ENCODE measurements around the gene TBC1D1.

The TBC1D1 gene, protein sequence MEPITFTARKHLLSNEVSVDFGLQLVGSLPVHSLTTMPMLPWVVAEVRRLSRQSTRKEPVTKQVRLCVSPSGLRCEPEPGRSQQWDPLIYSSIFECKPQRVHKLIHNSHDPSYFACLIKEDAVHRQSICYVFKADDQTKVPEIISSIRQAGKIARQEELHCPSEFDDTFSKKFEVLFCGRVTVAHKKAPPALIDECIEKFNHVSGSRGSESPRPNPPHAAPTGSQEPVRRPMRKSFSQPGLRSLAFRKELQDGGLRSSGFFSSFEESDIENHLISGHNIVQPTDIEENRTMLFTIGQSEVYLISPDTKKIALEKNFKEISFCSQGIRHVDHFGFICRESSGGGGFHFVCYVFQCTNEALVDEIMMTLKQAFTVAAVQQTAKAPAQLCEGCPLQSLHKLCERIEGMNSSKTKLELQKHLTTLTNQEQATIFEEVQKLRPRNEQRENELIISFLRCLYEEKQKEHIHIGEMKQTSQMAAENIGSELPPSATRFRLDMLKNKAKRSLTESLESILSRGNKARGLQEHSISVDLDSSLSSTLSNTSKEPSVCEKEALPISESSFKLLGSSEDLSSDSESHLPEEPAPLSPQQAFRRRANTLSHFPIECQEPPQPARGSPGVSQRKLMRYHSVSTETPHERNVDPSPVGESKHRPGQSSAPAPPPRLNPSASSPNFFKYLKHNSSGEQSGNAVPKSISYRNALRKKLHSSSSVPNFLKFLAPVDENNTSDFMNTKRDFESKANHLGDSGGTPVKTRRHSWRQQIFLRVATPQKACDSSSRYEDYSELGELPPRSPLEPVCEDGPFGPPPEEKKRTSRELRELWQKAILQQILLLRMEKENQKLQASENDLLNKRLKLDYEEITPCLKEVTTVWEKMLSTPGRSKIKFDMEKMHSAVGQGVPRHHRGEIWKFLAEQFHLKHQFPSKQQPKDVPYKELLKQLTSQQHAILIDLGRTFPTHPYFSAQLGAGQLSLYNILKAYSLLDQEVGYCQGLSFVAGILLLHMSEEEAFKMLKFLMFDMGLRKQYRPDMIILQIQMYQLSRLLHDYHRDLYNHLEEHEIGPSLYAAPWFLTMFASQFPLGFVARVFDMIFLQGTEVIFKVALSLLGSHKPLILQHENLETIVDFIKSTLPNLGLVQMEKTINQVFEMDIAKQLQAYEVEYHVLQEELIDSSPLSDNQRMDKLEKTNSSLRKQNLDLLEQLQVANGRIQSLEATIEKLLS (N-terminal part only)

DNA sequence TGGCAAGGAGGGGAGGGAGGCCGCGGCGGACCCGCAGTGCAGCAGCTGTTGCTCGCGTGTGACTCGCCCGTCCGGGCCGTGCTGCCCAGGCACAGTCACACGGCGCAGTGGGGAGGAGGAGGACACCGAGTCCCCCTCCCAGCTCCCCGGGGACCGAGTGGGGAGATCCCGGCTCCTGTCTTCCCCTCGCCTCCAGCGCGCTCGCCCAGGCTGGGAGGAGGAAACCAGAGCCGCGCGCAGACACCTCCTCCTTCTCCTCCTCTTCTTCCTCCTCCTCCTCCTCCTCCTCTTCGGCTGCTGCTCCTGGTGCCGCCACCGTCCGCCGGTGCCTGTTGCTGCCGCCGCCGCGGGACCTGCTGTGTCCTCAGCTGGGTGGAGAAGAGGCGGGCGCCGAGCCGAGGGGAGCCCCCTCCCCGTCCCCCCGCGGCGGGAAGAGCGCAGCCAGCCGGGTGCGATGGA is at the start of gene TBC1D1:
Gene TBC1D1, plus strand, starts transcription at position 284 of the 459 bp plus-strand sequence. CDS start 11,012 bp downstream, outside the sequence.
- DNase-seq: peak; percentile 76

DNA sequence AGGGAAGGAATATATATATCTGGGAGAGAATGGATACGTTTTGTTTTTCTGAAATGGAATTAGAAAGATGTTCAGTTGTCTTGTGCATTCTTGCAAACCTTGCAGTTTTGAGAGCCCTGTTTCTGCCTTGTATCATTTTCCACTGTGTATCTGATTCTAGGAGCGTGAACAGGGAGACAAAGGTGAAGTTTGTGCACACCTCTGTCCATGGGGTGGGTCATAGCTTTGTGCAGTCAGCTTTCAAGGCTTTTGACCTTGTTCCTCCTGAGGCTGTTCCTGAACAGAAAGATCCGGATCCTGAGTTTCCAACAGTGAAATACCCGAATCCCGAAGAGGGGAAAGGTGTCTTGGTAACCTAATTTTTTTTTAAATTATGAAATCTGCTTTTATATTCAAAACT is 46.7 kb upstream of the TBC1D1 start:
- DNase-seq: no peak

DNA sequence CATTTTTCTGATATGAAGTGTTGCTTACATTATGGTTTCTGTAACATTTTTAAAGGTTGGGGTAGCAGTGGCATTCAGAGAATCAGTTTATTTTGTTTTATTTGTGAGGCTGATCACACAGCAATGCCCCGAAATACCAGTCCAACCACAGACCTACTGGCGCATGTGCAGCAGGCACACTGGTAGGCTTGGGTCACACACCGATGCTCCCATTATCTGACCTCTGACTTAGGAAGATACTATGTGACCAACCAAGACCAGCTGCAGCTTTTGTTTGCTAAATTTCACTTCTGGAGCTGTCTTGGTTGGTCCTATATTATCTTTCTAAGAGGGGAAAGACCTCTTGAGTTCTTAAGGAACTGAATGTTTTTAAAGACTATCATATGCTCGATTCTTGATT is 45.7 kb upstream of the TBC1D1 start:
- no peak for DNase-seq

DNA sequence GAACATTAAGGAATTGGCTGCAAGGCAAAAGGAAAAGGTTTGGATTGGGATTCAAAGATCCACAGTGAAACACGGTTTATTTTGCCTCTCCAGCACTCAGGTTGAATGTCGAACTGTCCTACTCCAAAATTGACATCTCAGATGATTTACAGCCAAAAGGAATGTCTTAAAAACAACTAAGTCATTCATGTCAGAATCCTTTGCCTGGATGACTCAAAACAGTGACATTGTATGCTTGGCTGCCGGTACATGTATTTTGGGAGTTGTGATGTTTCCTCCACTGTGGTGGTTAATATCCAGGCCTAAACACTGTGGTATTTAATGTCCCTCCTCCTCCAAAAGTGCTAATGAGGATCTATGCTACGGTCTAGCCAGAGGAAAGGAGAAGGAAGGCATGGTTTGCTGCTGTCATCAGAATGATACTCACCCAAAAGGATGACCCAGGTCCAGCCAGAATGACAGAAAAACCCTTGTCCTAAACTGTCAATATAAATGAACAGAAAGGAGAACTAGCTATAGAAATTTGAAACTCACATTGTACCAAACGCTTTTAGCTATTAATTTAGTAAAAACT is 43.5 kb upstream of the TBC1D1 start:
- DNase-seq: peak; percentile 19

DNA sequence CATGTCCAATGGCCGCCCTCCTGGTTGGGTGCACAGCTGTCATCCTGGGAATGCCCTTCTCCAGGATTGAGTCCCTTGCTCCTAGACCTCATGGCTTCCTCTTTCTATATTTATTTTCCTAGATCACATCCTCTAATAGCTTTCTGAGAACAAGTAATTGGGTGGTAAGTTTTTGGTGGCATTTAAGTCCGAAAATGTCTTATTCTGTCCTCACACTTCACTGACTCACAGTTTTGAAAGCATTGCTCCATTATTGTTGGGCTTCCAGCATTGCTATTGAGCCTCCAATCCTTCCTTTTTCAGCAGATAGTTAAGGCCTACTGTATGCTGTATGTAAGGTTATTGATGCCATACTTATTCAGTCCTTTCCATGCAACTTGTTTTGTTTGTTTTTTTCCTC is 38.5 kb upstream of the TBC1D1 start:
- peak; percentile 87 for DNase-seq

DNA sequence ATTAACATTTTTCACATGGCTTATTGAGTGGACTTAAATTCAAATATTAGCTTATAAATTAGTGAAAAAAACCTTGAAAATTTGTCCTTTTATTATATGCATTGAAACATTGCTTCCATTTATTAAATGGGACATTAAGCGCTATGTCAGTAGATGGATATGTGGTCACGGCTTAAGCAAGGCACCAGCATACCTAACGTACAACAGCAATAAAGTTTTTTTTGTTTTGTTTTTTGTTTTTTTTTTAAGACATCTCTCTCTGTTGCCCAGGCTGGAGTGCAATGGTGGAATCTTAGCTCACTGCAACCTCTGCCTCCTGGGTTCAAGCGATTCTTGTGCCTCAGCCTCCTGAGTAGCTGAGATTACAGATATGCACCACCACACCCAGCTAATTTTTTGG is 32.8 kb upstream of the TBC1D1 start:
- no peak for DNase-seq

DNA sequence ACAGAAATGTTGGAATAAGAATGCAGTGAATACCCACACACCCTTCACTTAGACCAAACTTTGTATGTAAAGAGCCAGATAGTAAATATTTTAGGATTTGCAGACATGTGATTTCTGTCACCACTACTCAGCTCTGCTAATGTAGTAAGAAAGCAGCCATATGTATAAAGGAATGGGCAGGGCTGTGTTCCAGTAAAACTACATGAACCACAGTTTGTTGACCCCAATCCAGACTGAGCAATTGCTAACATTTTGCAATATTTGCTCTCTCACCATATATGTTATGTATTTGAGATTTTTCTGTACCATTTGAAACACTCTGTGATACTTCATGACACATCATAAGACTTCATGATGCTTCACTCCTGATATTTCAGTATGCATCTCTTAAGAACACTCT is 32.0 kb upstream of the TBC1D1 start:
- DNase-seq: no peak

DNA sequence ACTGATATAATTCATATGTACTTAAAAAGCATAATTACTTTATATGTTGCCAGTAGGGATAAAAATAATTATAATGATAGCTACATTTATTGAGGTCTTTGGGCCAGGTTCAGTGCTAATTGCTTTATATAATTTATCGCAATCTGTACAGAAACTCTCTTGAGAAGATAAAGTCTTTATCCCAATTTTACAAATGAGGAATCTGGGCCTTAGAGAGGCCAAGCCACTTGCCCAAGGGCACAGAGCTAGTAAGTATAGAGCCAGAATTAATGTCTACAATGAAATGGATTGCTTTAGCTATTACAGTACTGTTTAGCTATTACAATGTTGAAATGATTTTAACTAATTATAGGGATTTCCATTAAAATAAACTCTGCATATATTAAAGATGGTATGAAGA is 30.6 kb upstream of the TBC1D1 start:
- no peak for DNase-seq

DNA sequence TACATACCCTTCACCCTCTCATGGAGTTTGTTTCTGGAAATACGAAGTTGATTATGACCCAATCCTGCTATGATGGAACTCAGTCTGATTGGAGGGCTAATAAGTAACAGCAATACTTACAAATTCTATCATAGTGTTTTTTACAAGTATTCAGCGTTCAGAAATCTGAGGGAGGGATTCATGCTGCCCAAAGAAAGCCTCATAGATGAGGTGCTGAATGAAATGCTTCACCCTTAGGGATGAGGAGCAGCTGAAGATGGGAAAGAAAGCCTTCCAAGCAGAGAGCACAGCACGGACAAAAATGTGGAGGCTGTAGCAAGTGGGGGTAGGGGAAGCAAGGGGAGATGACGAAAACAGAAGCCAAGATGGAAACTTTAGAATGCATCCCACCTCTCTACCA is 27.9 kb upstream of the TBC1D1 start:
- DNase-seq: no peak

DNA sequence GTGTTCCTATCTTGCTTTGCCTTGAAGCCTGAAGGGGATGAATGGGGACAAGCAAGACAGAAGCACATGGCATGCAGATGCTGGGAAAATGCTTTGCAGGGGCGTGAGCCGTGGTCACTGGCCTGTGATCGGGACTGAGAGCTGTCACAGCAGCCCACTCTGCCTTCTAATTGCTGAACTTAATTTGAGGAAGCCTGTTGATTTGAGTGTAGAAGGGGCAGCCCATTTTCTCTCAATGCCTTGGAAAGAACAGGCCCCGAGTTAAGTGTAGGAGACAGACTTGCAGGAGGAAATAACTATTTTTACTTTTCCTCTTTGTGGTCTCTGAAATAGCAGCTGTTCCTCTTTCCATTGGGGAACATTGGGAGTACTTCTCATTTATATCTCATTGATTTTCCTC is 26.1 kb upstream of the TBC1D1 start:
- DNase-seq: peak; percentile 93

DNA sequence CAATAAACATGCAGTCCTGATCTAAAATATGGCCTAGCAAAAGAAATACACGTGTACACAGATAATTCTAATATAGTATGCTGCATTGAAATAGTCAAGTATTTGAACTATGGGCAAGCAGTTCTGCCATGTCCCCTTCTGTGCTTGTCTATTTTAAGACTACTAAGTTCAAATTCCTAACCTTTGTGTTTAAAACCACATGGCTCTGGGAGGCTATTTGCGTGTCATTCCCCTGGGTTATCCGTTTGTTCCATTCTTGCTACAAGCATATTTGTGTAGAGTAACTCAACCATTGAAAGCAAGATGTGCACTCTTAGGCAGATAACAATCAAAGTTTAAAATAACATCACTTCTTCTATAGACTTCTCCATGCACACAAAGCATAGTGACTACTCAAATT is 25.4 kb upstream of the TBC1D1 start:
- no peak for DNase-seq

DNA sequence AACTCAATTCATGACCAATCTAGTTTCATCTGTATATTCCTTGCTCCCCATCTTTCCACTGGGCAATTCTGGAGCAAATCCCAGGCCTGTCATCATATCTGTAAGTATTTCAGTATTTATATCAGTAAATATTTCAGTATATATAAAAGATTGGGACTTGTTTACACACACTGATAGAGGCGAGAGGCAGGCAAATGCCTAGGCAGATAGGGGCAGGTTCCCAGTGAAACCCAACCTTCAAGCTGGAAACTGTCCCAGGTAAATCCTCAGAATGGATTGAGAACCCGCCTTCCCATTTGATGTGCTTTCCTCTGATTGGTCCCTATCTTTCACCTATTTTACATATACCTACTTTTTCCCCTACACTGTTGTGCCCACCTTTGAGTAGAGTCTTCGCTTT is 23.8 kb upstream of the TBC1D1 start:
- no peak for DNase-seq

DNA sequence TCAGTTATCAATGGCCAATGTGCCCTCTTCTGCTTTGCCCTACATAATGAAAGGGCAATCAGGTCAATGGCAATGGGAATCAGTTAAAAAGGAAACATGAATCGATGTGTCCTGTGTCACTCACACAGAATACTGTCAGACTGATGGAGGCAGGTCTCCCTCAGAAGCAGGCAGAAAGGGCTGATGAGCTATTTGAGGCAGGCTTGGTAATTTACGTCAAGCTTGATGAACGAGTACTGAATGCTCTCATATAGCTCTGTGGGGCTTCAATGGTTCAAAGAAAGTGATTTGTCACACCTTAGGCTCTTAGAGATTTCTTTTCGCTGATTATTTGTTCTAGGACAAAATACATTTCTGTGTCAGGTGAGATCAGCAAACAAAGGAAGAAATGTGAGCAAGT is 22.6 kb upstream of the TBC1D1 start:
- no peak for DNase-seq

DNA sequence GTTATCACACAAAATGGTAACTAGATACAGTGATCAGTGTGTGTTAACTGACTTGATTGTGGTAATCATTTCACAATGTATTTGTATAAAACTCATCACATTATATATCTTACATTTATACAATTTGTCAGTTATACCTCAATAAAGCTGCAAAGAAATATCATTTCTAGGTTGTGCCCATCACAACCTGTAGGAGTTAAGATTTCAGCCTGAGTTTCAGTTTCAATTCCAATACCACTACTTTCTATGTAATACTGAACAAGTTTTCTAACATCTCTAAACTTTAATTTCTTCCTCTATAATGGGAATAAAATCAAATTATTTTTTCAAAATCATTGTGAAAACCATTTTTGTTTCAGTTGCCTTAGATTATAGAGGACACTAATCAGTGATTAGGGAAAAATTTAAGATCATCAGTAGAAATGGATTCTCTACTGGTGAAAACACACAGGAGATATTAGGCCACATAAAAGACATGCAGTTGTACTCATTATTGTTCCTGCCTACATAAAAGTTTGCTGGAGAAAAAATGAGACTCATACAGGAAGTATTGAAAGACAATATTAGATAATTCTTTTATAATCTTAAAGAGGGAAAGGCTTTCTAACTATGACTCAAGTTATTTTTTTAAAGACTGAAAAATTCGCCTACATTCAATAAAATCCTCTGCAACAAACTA is 18.4 kb upstream of the TBC1D1 start:
- peak; percentile 38 for DNase-seq

DNA sequence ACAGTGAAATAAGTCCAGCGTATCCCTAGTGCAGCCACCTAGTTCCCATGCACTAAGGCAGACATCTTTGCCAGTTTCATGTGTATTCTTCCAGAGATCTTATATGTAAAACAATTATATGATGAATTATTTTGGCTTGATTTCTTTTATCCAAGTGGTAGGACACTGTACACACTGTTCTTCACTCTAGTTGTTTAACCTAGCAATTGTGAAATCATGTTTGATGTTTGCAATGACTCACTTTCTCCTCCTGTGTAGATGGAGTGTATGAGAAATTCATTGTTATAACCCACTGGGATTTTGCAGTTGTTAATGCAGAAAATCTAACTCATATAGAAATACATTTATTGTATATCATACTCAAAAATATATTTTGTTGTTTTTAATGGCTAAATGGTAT is 17.5 kb upstream of the TBC1D1 start:
- peak; percentile 40 for DNase-seq

DNA sequence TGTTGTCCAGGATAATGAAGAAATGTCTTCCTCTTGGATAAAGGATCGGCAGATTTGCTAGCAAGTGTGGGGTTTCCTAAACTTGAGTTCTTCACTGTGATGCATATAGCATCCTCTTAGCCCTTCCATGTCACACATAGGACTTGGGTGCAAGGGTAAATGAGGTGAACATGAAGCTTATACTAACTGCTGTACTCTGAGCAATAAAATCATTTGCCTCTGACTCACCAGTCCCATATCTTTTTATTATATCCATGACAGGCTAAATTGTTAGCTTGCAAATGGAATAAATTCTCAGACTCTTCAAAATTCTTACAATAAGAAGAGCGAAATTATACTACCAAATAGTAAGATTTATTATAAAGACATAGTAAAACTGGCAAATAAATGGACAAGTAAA is 14.7 kb upstream of the TBC1D1 start:
- no peak for DNase-seq

DNA sequence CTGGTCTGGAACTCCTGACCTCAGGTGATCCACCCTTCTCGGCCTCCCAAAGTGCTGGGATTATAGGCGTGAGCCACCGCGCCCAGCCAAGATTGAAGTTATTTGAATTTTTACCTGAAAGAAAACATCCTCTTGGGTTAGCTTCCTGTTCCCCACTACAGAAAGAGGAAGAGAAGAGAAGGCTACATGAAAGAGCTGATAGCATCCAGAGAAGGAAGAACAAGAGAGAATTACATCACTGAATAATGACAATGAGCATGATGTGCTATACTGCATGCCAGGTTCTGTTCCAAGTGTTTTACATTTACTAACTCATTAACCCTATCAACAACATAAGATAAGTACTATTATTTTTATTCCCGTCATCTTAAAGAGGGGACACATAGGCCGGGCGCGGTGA is 11.5 kb upstream of the TBC1D1 start:
- peak; percentile 52 for DNase-seq

DNA sequence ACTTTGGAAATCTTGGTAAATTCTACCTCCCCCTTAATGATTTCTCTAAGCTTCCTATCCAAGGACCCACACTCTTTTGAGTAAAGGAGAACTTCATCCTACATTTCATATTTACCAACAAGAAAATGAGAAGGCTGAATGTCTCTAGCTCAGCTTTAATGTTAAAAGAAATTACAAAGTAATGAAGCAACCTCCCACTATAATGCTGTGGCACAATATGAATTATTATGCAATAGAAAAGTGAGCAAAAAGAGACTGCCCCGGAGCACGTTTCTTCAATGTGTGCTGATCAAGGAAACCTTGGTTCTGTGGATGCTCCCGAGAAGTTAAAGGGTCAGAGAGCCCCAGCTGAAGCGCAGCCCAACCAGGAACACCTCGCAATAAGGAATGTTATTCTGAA is 9.1 kb upstream of the TBC1D1 start:
- peak; percentile 66 for DNase-seq

DNA sequence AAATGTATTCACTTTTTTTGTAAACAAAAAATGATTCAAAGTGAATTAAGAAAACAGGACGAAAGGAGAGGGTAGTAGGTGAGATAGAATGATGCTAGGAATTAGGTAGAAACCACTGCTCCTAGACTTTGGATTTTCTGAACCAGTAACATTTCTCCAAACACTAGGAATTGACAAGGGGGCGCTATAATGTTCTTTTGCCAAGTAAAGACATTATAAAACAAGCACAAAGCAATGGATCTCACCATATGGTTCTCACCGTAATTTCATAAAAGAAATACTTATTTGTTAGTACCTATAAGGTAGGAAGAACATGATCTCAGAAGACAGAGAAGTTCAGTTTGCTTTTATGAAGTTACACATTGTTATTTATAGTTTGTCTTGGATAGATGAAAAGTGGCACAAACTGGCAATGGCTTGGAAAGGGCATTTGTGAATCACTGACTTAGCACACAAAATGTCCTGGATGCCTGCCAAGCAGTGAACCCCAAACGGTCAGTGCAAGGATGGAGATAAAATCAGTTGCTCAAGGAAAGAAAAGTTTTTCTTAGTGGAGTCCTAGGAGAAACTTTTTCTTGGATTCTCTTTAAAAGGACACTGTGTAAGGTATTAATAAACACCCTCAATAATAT is 8.1 kb upstream of the TBC1D1 start:
- DNase-seq: no peak

DNA sequence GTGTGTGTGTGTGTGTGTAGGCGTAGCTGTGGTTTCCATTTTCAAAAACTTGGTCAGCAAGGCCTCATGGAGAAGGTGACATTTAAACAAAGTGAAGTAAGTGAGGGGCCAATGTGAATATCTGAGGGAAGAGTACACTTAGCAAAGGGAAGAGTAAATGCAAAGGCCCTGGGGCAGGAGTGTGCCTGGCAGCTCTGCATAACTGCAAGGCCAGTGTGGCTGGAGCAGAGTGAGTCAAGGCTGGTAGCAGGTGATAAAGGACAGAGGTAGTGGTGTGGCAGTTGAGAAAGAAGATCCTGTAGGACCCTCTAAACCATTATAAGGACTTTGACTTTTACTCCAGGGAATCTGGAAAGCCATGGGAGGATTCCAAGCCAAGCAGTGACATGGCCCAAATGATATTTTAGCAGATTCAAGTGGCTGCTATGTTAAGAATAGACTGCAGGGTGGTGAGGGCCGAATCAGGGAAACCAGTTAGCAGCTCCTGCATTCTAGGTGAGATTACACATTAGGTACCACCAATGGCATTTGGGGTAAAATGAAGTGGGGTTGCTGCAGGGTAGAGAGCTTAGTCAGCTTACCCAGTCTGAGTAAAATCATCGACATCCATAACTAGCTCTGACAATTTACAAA is 5.9 kb upstream of the TBC1D1 start:
- DNase-seq: no peak

DNA sequence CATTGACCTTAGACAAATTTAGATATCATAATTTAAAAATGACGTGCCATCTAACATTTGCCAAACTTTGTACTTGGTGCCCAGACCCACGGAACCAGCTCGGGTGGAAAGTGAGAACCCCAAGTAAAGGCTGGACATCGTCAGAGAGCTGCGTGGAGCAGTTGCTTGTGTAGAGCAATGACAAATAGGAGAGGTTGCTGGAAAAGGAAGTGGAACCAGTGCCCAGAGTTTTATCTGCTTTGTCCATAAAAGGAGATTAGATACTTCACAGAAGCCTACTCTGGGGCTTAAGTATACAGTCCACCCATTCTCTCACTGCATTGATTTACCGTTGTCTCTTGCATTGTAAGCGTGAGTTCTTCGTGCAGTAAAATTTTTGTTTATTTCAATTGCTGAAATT is 5.4 kb upstream of the TBC1D1 start:
- DNase-seq: peak; percentile 60
